Panc1 (cell line): Measurements from ENCODE around the gene AGAP1. TPM values are rescaled to one million over a fixed set of nuclear protein-coding genes. Genes with fewer than 3 reads are reported as not detected.

Experiments used
- ATAC-seq: fragments of 200-7000 bp; cut with Tn5 transposase; 2 replicates; pipeline ENCODE4 v1.9.1; 2020; ENCODE audit warnings: mild to moderate bottlenecking, moderate library complexity
- BruUV-seq: library from RNA; stranded (reverse); fragments of 400-500 nt; replicated peaks from 2 replicates; lab custom pipeline; 2021; lab: Mats Ljungman, UMichigan
- CTCF ChIA-PET: fragments of 300-600 bp; sonication (Branson Sonifier 250); formaldehyde crosslinking; loops from one replicate; lab custom pipeline; 2022; ENCODE audit warnings: antibody characterized with exemption; lab: Charles Lee
- POLR2A ChIA-PET: fragments of 300-600 bp; sonication (Branson Sonifier 250); formaldehyde crosslinking; loops from one replicate; lab custom pipeline; 2022; ENCODE audit warnings: antibody characterized with exemption; lab: Charles Lee
- DNase-seq: peaks from one replicate; pipeline ENCODE4 v3.0.0-alpha.2; 2010; ENCODE audit warnings: low read depth, low spot score
- H3K27ac ChIP-seq: 2 replicates; pipeline ENCODE4 v1.5.1; 2011; ENCODE audit warnings: mild to moderate bottlenecking, low read length, inconsistent platforms
- H3K27me3 ChIP-seq: fragments of 200-500 bp; sonication (Bioruptor generic); 2 replicates; pipeline ENCODE4 v1.6.0; 2014; ENCODE audit warnings: low read length, inconsistent platforms; ENCODE audit not compliant: control insufficient read depth, insufficient read depth
- H3K36me3 ChIP-seq: fragments of 200-500 bp; sonication (Bioruptor generic); 2 replicates; pipeline ENCODE4 v1.5.1; 2014; ENCODE audit warnings: inconsistent platforms, mild to moderate bottlenecking, low read length, moderate library complexity; ENCODE audit not compliant: control insufficient read depth, insufficient read depth
- H3K4me1 ChIP-seq: 2 replicates; pipeline ENCODE4 v1.5.1; 2011; ENCODE audit warnings: inconsistent platforms, mild to moderate bottlenecking, low read length, moderate library complexity; ENCODE audit not compliant: control insufficient read depth, insufficient read depth
- H3K4me3 ChIP-seq, 2 experiments: 2 replicates each; pipeline ENCODE4 v1.5.1; 2011 to 2012; ENCODE audit warnings: low read depth in 2 of 2, low read length in 2 of 2, mild to moderate bottlenecking in 2 of 2, inconsistent platforms in 1 of 2, moderate library complexity in 1 of 2
- H3K9me3 ChIP-seq: fragments of 200-500 bp; sonication (Bioruptor generic); 2 replicates; pipeline ENCODE4 v1.5.1; 2014; ENCODE audit warnings: low read depth, mild to moderate bottlenecking, inconsistent platforms, low read length, moderate library complexity; ENCODE audit not compliant: control insufficient read depth, insufficient read depth
- CTCF ChIP-seq: fragments of 450-650 bp; IDR thresholded peaks from 2 replicates; pipeline ENCODE4 v1.5.1; 2017; ENCODE audit warnings: mild to moderate bottlenecking
- POLR2AphosphoS5 ChIP-seq: IDR thresholded peaks from 2 replicates; pipeline ENCODE4 v1.6.1; 2012; ENCODE audit warnings: mild to moderate bottlenecking, low read depth, low read length, moderate library complexity
- SIN3A ChIP-seq: IDR thresholded peaks from 2 replicates; pipeline ENCODE4 v1.6.1; 2012; ENCODE audit warnings: low read depth, mild to moderate bottlenecking, low read length, moderate library complexity, borderline replicate concordance; ENCODE audit not compliant: insufficient read depth
- TCF7L2 ChIP-seq: IDR thresholded peaks from 2 replicates; pipeline ENCODE4 v1.6.1; 2011; ENCODE audit warnings: mild to moderate bottlenecking, low read depth, low read length, inconsistent platforms
- in situ Hi-C: cut with HindIII; loops from 2 replicates; pipeline ENCODE4 v1.10.0; 2016; ENCODE audit warnings: low sequenced_read_pairs, low pct_unique_long_range_greater_than_20kb
- intact Hi-C: fragments of 100-400 bp; cut with micrococcal nuclease; formaldehyde crosslinking; loops from one replicate; pipeline ENCODE4 v1.10.0; 2022; ENCODE audit not compliant: unreplicated experiment
- total RNA-seq: library from RNA; stranded (reverse); gene quantifications from one replicate; pipeline ENCODE4 v1.2.1, GENCODE V29; 2021; ENCODE audit not compliant: unreplicated experiment
- TF ChIP-seq, protein P1 (sequence below), 2 experiments: IDR thresholded peaks; 2 replicates each; pipeline ENCODE4 v1.6.1; 2011 to 2012; ENCODE audit warnings: low read depth in 2 of 2, control low read depth in 1 of 2, low read length in 1 of 2, mild to moderate bottlenecking in 1 of 2, moderate library complexity in 1 of 2; ENCODE audit not compliant: insufficient read depth in 1 of 2

Gene AGAP1
- total RNA-seq, 1 experiment from 2014 or later = 38.9 TPM

DNA sequence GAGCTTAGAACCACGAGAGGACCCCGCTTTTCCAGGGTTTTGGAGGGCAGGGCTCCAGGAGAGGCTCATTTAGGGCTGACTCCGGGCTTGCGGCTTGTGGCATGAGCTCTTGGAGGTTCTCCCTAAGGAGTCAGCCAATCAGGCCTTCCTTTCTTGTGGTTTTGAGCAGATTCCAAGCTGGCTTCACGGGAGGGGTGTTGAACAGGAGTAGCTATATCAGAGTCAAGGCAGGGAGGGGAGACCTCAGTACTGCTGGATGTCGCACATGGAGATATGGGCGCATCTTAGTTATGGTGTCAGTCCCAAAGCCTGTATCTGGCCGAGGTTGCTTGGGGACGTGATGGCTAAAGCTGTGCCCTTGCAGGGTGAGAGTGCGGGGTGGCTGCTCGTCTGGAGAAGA is 98.6 kb downstream of the AGAP1 start:
- DNase-seq (no peak), ATAC-seq (no peak)
- BruUV-seq = no TSS peak
- Histone ChIP-seq H3K27me3 (no peaks in the 10 kb centered on the region), H3K4me3 (no peak overlapping the region), H3K36me3 (no peaks in the 10 kb centered on the region), H3K9me3 (no peaks in the 10 kb centered on the region), H3K27ac (no peak overlapping the region), H3K4me1 (no peaks in the 10 kb centered on the region)
- ChIA-PET CTCF (interaction anchor here (0.7 kb wide), 1 partner anchor 293 kb away, joined by 3 read pairs; no protein-coding TSS in a partner anchor), POLR2A (interaction anchor here (0.5 to 0.7 kb wide), 3 partner anchors 119 to 449 kb away, joined by 4 to 8 read pairs (median 6); no protein-coding TSS in a partner anchor)
- intact Hi-C loops (loop anchor here (10.0 kb wide), 1 partner anchor 88 kb away; no protein-coding TSS in a partner anchor), in situ Hi-C loops (no loop called here)
- no peak for TF ChIP-seq CTCF

GRCh38 chr2:235592836-235593235 is 99.0 kb downstream of the AGAP1 start:
- no peak overlapping the region for H3K4me3 ChIP-seq
- H3K9me3 ChIP-seq = no peaks in the 10 kb centered on the region
- ATAC-seq (no peak), DNase-seq (no peak)
- no peaks in the 10 kb centered on the region for H3K27me3 ChIP-seq
- TF ChIP-seq CTCF (no peak), SIN3A (no peak), TCF7L2 (no peak), POLR2AphosphoS5 (no peak)
- TF ChIP-seq, protein P1, sequence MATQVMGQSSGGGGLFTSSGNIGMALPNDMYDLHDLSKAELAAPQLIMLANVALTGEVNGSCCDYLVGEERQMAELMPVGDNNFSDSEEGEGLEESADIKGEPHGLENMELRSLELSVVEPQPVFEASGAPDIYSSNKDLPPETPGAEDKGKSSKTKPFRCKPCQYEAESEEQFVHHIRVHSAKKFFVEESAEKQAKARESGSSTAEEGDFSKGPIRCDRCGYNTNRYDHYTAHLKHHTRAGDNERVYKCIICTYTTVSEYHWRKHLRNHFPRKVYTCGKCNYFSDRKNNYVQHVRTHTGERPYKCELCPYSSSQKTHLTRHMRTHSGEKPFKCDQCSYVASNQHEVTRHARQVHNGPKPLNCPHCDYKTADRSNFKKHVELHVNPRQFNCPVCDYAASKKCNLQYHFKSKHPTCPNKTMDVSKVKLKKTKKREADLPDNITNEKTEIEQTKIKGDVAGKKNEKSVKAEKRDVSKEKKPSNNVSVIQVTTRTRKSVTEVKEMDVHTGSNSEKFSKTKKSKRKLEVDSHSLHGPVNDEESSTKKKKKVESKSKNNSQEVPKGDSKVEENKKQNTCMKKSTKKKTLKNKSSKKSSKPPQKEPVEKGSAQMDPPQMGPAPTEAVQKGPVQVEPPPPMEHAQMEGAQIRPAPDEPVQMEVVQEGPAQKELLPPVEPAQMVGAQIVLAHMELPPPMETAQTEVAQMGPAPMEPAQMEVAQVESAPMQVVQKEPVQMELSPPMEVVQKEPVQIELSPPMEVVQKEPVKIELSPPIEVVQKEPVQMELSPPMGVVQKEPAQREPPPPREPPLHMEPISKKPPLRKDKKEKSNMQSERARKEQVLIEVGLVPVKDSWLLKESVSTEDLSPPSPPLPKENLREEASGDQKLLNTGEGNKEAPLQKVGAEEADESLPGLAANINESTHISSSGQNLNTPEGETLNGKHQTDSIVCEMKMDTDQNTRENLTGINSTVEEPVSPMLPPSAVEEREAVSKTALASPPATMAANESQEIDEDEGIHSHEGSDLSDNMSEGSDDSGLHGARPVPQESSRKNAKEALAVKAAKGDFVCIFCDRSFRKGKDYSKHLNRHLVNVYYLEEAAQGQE (IDR thresholded peaks at IDR 0.05; ENCODE audit: insufficient read depth in 1 of 2, low read depth in 2 of 2, low read length in 1 of 2) = no peak
- ChIA-PET POLR2A (interaction anchor here (0.7 kb wide), 2 partner anchors 119 to 450 kb away, joined by 6 to 8 read pairs; no protein-coding TSS in a partner anchor), CTCF (no interaction called here)
- no peak overlapping the region for H3K27ac ChIP-seq
- no peaks in the 10 kb centered on the region for H3K4me1 ChIP-seq
- no peaks in the 10 kb centered on the region for H3K36me3 ChIP-seq
- intact Hi-C loops = loop anchor here (10.0 kb wide), 1 partner anchor 88 kb away; no protein-coding TSS in a partner anchor
- in situ Hi-C loops = no loop called here
- BruUV-seq = no TSS peak
